HG02759 (cell line): ENCODE measurements around the gene ARFGAP2.
"Not testable (repeated sequence)": the region's sequence is repeated elsewhere in the genome, so short reads cannot be mapped to it uniquely, and the experiment has no call there.

Experiments used
- ATAC-seq: cut with Tn5 transposase; IDR thresholded peaks from one replicate; pipeline ENCODE4 v1.9.1; 2021; ENCODE audit warnings: mild to moderate bottlenecking, moderate library complexity; ENCODE audit not compliant: unreplicated experiment

The ARFGAP2 gene

GRCh38 chr11:47149782-47150181 lies 26.9 kb downstream of the ARFGAP2 start:
- no peak for ATAC-seq

- no peak for ATAC-seq
These were observed 27.7 kb downstream of the ARFGAP2 start for GRCh38 chr11:47148903-47149531.

- no peak for ATAC-seq
These were observed 28.4 kb downstream of the ARFGAP2 start for GRCh38 chr11:47148270-47148669.

- ATAC-seq: no peak
These were observed 29.0 kb downstream of the ARFGAP2 start for GRCh38 chr11:47147681-47148080.

GRCh38 chr11:47147250-47147649 lies 29.4 kb downstream of the ARFGAP2 start:
- no peak for ATAC-seq

GRCh38 chr11:47144541-47144940 lies 32.1 kb downstream of the ARFGAP2 start:
- ATAC-seq: no peak

GRCh38 chr11:47143322-47143721 lies 33.4 kb downstream of the ARFGAP2 start:
- no peak for ATAC-seq

GRCh38 chr11:47139878-47140277 lies 36.8 kb downstream of the ARFGAP2 start:
- ATAC-seq: no peak

- ATAC-seq: no peak
These were observed 39.2 kb downstream of the ARFGAP2 start for GRCh38 chr11:47137476-47137875.

GRCh38 chr11:47136921-47137320 lies 39.8 kb downstream of the ARFGAP2 start:
- no peak for ATAC-seq

- no peak for ATAC-seq
These were observed 40.4 kb downstream of the ARFGAP2 start for GRCh38 chr11:47136327-47136726.

GRCh38 chr11:47132981-47133380 lies 43.7 kb downstream of the ARFGAP2 start:
- ATAC-seq: no peak

GRCh38 chr11:47132490-47132889 lies 44.2 kb downstream of the ARFGAP2 start:
- ATAC-seq: no peak

- no peak for ATAC-seq
These were observed 45.5 kb downstream of the ARFGAP2 start for GRCh38 chr11:47131136-47131535.

- ATAC-seq: no peak
These were observed 46.1 kb downstream of the ARFGAP2 start for GRCh38 chr11:47130543-47130942.

GRCh38 chr11:47127213-47127612 lies 49.5 kb downstream of the ARFGAP2 start:
- ATAC-seq: no peak

GRCh38 chr11:47125083-47125482 lies 51.6 kb downstream of the ARFGAP2 start:
- ATAC-seq: no peak

- ATAC-seq: no peak
These were observed 52.0 kb downstream of the ARFGAP2 start for GRCh38 chr11:47124675-47125074.

GRCh38 chr11:47123094-47123493 lies 53.6 kb downstream of the ARFGAP2 start:
- no peak for ATAC-seq

- ATAC-seq: no peak
These were observed 54.9 kb downstream of the ARFGAP2 start for GRCh38 chr11:47121731-47122130.

GRCh38 chr11:47121056-47121455 lies 55.6 kb downstream of the ARFGAP2 start:
- ATAC-seq: no peak

- not testable (repeated sequence) for ATAC-seq
These were observed 57.6 kb downstream of the ARFGAP2 start for GRCh38 chr11:47118958-47119688.
